ENCODE measurements around the gene ZBTB22.
A peak's percentile ranks its signal among the peaks of the same experiment; 100 is the strongest.

Gene ZBTB22

GRCh38 chr6:33312361-33313104, 5.0 kb downstream of the ZBTB22 start:
- TF ChIP-seq CTCF (IDR thresholded peaks at IDR 0.05; ENCODE audit: insufficient read depth, low read depth, low read length, missing control alignments) = no peak
- peak; percentile 87 for DNase-seq (ENCODE audit: low read depth)
- H3K4me3 ChIP-seq (ENCODE audit: low read depth, low read length) = peak overlapping the region; percentile 87

GRCh38 chr6:33306356-33306755, 11.2 kb downstream of the ZBTB22 start:
- DNase-seq (ENCODE audit: low read depth) = no peak
- H3K4me3 ChIP-seq (ENCODE audit: low read depth, low read length) = no peak overlapping the region
- TF ChIP-seq CTCF (IDR thresholded peaks at IDR 0.05; ENCODE audit: insufficient read depth, low read depth, low read length, missing control alignments) = no peak

GRCh38 chr6:33305052-33305451, 12.5 kb downstream of the ZBTB22 start:
- no peak for TF ChIP-seq CTCF (IDR thresholded peaks at IDR 0.05; ENCODE audit: insufficient read depth, low read depth, low read length, missing control alignments)
- DNase-seq (ENCODE audit: low read depth) = no peak

GRCh38 chr6:33304216-33304615, 13.3 kb downstream of the ZBTB22 start:
- no peak overlapping the region for H3K4me3 ChIP-seq (ENCODE audit: low read depth, low read length)
- TF ChIP-seq CTCF (IDR thresholded peaks at IDR 0.05; ENCODE audit: insufficient read depth, low read depth, low read length, missing control alignments) = no peak
- DNase-seq (ENCODE audit: low read depth) = no peak

More at GRCh38 chr6:33305052-33305451, 12.5 kb downstream of the ZBTB22 start:
- H3K4me3 ChIP-seq (ENCODE audit: low read depth, low read length) = no peak overlapping the region

GRCh38 chr6:33301877-33302276, 15.7 kb downstream of the ZBTB22 start:
- no peak overlapping the region for H3K4me3 ChIP-seq (ENCODE audit: low read depth, low read length)
- no peak for DNase-seq (ENCODE audit: low read depth)
- TF ChIP-seq CTCF (IDR thresholded peaks at IDR 0.05; ENCODE audit: insufficient read depth, low read depth, low read length, missing control alignments) = no peak

- H3K4me3 ChIP-seq (ENCODE audit: low read depth, low read length) = peak overlapping the region; percentile 78
- TF ChIP-seq CTCF (IDR thresholded peaks at IDR 0.05; ENCODE audit: insufficient read depth, low read depth, low read length, missing control alignments) = peak; percentile 60
- peak; percentile 97 for DNase-seq (ENCODE audit: low read depth)
Observed at GRCh38 chr6:33299237-33299944, 18.2 kb downstream of the ZBTB22 start.
